GM10266 (cell line): ENCODE measurements around the gene ARAF.

Experiments
- DNase-seq: peaks from one replicate; pipeline ENCODE4 v3.0.0; 2012; ENCODE audit errors: extremely low spot score
- TF ChIP-seq, protein P1 (sequence below): IDR thresholded peaks from 2 replicates; pipeline ENCODE4 v1.5.1; 2012; ENCODE audit warnings: mild to moderate bottlenecking, low read depth; ENCODE audit not compliant: control insufficient read depth, insufficient read depth; ENCODE audit errors: missing control alignments

ARAF gene

DNA sequence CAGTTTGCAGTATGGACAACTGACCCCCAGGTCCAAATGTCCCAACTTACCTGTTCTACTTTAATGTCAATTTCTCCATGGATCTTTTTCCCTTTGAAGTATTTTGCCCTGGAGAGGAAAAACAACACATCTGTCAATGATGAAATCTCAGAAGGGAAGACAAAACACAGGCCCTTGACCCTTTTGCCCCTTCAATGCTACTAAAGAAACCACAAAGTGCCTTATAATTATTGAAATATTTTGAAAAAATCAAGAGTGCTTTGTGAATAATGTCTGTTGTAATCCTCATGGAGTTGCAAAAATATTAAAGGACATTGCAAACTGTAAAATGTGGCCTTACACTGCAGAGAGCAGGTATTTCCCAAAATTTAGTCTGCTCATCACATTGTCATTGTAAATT, 46.1 kb downstream of the ARAF start:
- DNase-seq: no peak
- TF ChIP-seq, protein P1, sequence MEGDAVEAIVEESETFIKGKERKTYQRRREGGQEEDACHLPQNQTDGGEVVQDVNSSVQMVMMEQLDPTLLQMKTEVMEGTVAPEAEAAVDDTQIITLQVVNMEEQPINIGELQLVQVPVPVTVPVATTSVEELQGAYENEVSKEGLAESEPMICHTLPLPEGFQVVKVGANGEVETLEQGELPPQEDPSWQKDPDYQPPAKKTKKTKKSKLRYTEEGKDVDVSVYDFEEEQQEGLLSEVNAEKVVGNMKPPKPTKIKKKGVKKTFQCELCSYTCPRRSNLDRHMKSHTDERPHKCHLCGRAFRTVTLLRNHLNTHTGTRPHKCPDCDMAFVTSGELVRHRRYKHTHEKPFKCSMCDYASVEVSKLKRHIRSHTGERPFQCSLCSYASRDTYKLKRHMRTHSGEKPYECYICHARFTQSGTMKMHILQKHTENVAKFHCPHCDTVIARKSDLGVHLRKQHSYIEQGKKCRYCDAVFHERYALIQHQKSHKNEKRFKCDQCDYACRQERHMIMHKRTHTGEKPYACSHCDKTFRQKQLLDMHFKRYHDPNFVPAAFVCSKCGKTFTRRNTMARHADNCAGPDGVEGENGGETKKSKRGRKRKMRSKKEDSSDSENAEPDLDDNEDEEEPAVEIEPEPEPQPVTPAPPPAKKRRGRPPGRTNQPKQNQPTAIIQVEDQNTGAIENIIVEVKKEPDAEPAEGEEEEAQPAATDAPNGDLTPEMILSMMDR: no peak

- DNase-seq: no peak
- TF ChIP-seq, protein P1: no peak
Observed at GRCh38 chrX:47608130-47608810, 47.3 kb downstream of the ARAF start.

GRCh38 chrX:47610511-47610910, 49.5 kb downstream of the ARAF start:
- no peak for DNase-seq
- TF ChIP-seq, protein P1: no peak

GRCh38 chrX:47611489-47611888, 50.5 kb downstream of the ARAF start:
- TF ChIP-seq, protein P1: no peak
- DNase-seq: no peak

GRCh38 chrX:47611926-47612325, 50.9 kb downstream of the ARAF start:
- DNase-seq: no peak
- TF ChIP-seq, protein P1: no peak

DNA sequence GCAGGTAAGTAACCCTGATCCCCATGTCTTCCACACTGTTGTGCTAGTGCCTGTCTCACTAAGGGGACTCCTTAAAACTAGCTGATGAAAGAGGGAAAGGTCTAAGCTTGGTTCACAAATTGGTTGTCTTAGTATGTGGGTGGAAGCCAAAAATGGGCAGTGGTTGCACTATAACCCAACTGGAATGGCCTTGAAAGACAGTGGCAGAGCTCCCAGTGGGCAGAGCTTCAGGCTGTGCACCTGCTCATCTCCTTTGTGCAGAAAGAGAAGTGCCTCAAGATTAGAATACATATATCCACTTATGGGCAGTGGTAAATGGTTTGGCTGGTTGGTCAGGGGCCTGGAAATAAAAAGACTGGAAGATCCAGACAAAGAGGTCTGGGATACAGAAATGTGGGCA, 51.4 kb downstream of the ARAF start:
- no peak for DNase-seq
- TF ChIP-seq, protein P1: no peak

GRCh38 chrX:47613082-47613481, 52.1 kb downstream of the ARAF start:
- TF ChIP-seq, protein P1: no peak
- no peak for DNase-seq
